ENCODE results near the gene BICRA. TPM values are rescaled to one million over a fixed set of nuclear protein-coding genes. Genes with fewer than 3 reads are reported as not detected.

The BICRA gene
- polyA plus RNA-seq, 4 donors, result 4.3 to 10.9 (median 8.4) TPM

GRCh38 chr19:47698631-47699359 is 89.9 kb downstream of the BICRA start:
- Histone ChIP-seq H3K4me3 (ENCODE audit: low read depth in 1 of 3, low read length in 3 of 3) (no peak overlapping the region), H3K4me1 (ENCODE audit: control insufficient read depth in 3 of 3, insufficient read depth in 2 of 3, low read depth in 1 of 3, low read length in 2 of 3) (peaks cover 0 to 3% (median 0%) of the 10 kb centered on the region in 3 donors), H3K27ac (ENCODE audit: low read depth in 1 of 3, low read length in 2 of 3) (no peak overlapping the region), H3K36me3 (ENCODE audit: control insufficient read depth in 3 of 3, insufficient read depth in 2 of 3, low read depth in 1 of 3, low read length in 3 of 3) (peaks cover 0 to 74% (median 18%) of the 10 kb centered on the region in 3 donors), H3K27me3 (ENCODE audit: control insufficient read depth in 3 of 3, insufficient read depth in 3 of 3, low read length in 3 of 3) (no peaks in the 10 kb centered on the region), H3K9me3 (ENCODE audit: control insufficient read depth in 2 of 2, insufficient read depth in 1 of 2, low read depth in 1 of 2, low read length in 1 of 2) (no peaks in the 10 kb centered on the region)
- FAIRE-seq, result no peak
- no peak for DNase-seq
- 88 to 89% (median 89%) methylated on average over 37 to 46 of the region's 46 CpGs for WGBS, 3 donors

GRCh38 chr19:47699360-47699917 is 90.5 kb downstream of the BICRA start:
- H3K27ac ChIP-seq (ENCODE audit: low read depth in 1 of 3, low read length in 2 of 3), result no peak overlapping the region
- H3K36me3 ChIP-seq (ENCODE audit: control insufficient read depth in 3 of 3, insufficient read depth in 2 of 3, low read depth in 1 of 3, low read length in 3 of 3), result peaks cover 0 to 77% (median 18%) of the 10 kb centered on the region in 3 donors
- FAIRE-seq (no peak), DNase-seq (peak; percentile 17 to 52)
- no peaks in the 10 kb centered on the region for H3K27me3 ChIP-seq (ENCODE audit: control insufficient read depth in 3 of 3, insufficient read depth in 3 of 3, low read length in 3 of 3)
- no peak overlapping the region for H3K4me3 ChIP-seq (ENCODE audit: low read depth in 1 of 3, low read length in 3 of 3)
- peaks cover 0 to 3% (median 0%) of the 10 kb centered on the region in 3 donors for H3K4me1 ChIP-seq (ENCODE audit: control insufficient read depth in 3 of 3, insufficient read depth in 2 of 3, low read depth in 1 of 3, low read length in 2 of 3)
- 60 to 64% (median 61%) methylated on average over 9 of the region's 9 CpGs for WGBS, 3 donors
- H3K9me3 ChIP-seq (ENCODE audit: control insufficient read depth in 2 of 2, insufficient read depth in 1 of 2, low read depth in 1 of 2, low read length in 1 of 2), result no peaks in the 10 kb centered on the region

DNA sequence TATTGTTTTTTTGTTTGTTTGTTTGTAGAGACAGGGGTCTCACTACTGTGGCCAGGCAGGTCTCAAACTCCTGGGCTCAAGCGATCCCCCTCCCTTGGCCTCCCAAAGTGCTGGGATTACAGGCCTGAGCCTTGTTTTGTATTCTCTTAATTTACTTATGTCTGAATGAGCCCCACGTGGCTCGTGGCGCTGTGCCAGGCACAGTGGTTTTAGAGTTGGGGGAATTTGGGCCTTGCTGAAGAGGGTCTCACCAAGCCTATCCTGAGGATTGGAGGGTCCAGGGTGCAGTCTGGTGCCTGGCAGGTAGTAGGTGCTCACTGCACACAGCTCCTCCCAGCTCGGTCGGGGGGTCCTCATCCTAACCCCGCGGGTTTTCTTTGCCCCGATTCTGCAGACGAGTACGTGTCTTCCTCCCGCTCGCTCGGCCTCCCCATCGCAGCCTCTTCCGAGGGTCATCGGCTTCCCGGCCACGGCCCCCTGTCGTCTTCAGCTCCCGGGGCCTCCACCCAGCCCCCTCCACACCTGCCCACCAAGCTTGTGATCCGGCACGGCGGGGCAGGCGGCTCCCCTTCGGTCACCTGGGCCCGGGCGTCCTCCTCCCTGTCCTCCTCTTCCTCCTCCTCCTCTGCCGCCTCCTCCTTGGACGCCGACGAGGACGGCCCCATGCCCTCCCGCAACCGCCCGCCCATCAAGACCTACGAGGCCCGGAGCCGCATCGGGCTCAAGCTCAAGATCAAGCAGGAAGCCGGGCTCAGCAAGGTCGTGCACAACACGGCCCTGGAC is 92.2 kb downstream of the BICRA start:
- Histone ChIP-seq H3K27ac (ENCODE audit: low read depth in 1 of 3, low read length in 2 of 3) (no peak overlapping the region), H3K36me3 (ENCODE audit: control insufficient read depth in 3 of 3, insufficient read depth in 2 of 3, low read depth in 1 of 3, low read length in 3 of 3) (peaks cover 0 to 64% (median 15%) of the 10 kb centered on the region in 3 donors), H3K27me3 (ENCODE audit: control insufficient read depth in 3 of 3, insufficient read depth in 3 of 3, low read length in 3 of 3) (no peaks in the 10 kb centered on the region), H3K9me3 (ENCODE audit: control insufficient read depth in 2 of 2, insufficient read depth in 1 of 2, low read depth in 1 of 2, low read length in 1 of 2) (peaks cover 0 to 3% of the 10 kb centered on the region in 2 donors), H3K4me1 (ENCODE audit: control insufficient read depth in 3 of 3, insufficient read depth in 2 of 3, low read depth in 1 of 3, low read length in 2 of 3) (peaks cover 0 to 3% (median 0%) of the 10 kb centered on the region in 3 donors), H3K4me3 (ENCODE audit: low read depth in 1 of 3, low read length in 3 of 3) (no peak overlapping the region)
- FAIRE-seq (no peak), DNase-seq (no peak)
- WGBS, 3 donors, result 93 to 94% (median 94%) methylated on average over 37 to 43 of the region's 43 CpGs

DNA sequence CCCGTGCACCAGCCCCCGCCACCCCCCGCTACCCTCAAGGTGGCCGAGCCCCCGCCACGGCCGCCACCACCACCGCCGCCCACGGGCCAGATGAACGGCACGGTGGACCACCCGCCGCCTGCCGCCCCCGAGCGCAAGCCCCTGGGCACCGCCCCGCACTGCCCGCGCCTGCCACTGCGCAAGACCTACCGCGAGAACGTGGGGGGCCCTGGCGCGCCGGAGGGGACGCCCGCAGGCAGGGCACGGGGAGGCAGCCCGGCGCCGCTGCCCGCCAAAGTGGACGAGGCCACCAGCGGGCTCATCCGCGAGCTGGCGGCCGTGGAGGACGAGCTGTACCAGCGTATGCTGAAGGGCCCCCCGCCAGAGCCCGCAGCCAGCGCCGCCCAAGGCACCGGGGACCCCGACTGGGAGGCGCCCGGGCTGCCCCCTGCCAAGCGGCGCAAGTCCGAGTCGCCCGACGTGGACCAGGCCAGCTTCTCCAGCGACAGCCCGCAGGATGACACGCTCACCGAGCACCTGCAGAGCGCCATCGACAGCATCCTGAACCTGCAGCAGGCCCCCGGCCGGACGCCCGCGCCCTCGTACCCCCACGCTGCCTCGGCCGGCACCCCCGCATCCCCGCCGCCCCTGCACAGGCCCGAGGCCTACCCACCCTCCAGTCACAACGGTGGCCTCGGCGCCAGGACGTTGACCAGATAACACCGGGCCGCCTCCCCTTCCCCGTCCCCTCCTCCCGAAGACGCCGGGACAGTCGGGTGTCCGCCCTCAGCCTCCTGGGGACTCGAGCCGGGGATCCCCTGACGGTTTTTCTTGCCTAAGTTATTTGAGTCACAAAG is 93.0 kb downstream of the BICRA start:
- WGBS, 3 donors, result 95 to 97% (median 95%) methylated on average over 70 to 91 of the region's 91 CpGs
- DNase-seq, result no peak
- H3K4me3 ChIP-seq (ENCODE audit: low read depth in 1 of 3, low read length in 3 of 3), result no peak overlapping the region
- no peak for FAIRE-seq
- H3K27me3 ChIP-seq (ENCODE audit: control insufficient read depth in 3 of 3, insufficient read depth in 3 of 3, low read length in 3 of 3), result no peaks in the 10 kb centered on the region
- no peak overlapping the region for H3K27ac ChIP-seq (ENCODE audit: low read depth in 1 of 3, low read length in 2 of 3)
- H3K36me3 ChIP-seq (ENCODE audit: control insufficient read depth in 3 of 3, insufficient read depth in 2 of 3, low read depth in 1 of 3, low read length in 3 of 3), result peaks cover 0 to 58% (median 14%) of the 10 kb centered on the region in 3 donors
- peaks cover 0 to 3% of the 10 kb centered on the region in 2 donors for H3K9me3 ChIP-seq (ENCODE audit: control insufficient read depth in 2 of 2, insufficient read depth in 1 of 2, low read depth in 1 of 2, low read length in 1 of 2)
- peaks cover 0 to 3% (median 0%) of the 10 kb centered on the region in 3 donors for H3K4me1 ChIP-seq (ENCODE audit: control insufficient read depth in 3 of 3, insufficient read depth in 2 of 3, low read depth in 1 of 3, low read length in 2 of 3)

GRCh38 chr19:47702671-47703070 is 93.7 kb downstream of the BICRA start:
- 86 to 95% (median 90%) methylated on average over 13 to 18 of the region's 18 CpGs for WGBS, 3 donors
- FAIRE-seq (no peak), DNase-seq (no peak)
- peaks cover 0 to 3% (median 0%) of the 10 kb centered on the region in 3 donors for H3K4me1 ChIP-seq (ENCODE audit: control insufficient read depth in 3 of 3, insufficient read depth in 2 of 3, low read depth in 1 of 3, low read length in 2 of 3)
- H3K9me3 ChIP-seq (ENCODE audit: control insufficient read depth in 2 of 2, insufficient read depth in 1 of 2, low read depth in 1 of 2, low read length in 1 of 2), result peaks cover 0 to 3% of the 10 kb centered on the region in 2 donors
- no peak overlapping the region for H3K4me3 ChIP-seq (ENCODE audit: low read depth in 1 of 3, low read length in 3 of 3)
- peaks cover 0 to 55% (median 14%) of the 10 kb centered on the region in 3 donors for H3K36me3 ChIP-seq (ENCODE audit: control insufficient read depth in 3 of 3, insufficient read depth in 2 of 3, low read depth in 1 of 3, low read length in 3 of 3)
- peaks cover 0 to under 1% (median 0%) of the 10 kb centered on the region in 3 donors for H3K27me3 ChIP-seq (ENCODE audit: control insufficient read depth in 3 of 3, insufficient read depth in 3 of 3, low read length in 3 of 3)
- no peak overlapping the region for H3K27ac ChIP-seq (ENCODE audit: low read depth in 1 of 3, low read length in 2 of 3)

DNA sequence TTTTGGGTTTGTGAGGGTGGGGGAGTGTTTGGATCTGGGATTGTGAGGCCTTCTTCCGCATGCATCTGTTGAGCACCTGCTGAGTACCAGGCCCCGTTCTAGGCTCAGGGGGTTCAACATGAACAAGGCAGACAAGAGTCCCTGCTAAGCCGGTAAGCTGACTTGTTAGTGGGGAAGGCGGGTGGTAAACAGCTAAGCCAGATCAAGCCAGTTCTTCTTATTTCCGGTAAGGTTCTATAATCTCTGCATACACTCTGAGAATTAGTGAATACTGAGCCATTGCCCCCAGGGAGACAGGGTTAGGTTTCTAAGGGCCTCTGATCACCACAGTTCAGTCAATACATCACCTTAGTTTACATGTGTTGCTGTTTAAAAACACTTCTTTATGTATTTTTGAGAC is 94.4 kb downstream of the BICRA start:
- Histone ChIP-seq H3K36me3 (ENCODE audit: control insufficient read depth in 3 of 3, insufficient read depth in 2 of 3, low read depth in 1 of 3, low read length in 3 of 3) (peaks cover 0 to 50% (median 14%) of the 10 kb centered on the region in 3 donors), H3K9me3 (ENCODE audit: control insufficient read depth in 2 of 2, insufficient read depth in 1 of 2, low read depth in 1 of 2, low read length in 1 of 2) (peaks cover 0 to 3% of the 10 kb centered on the region in 2 donors), H3K4me3 (ENCODE audit: low read depth in 1 of 3, low read length in 3 of 3) (no peak overlapping the region), H3K27me3 (ENCODE audit: control insufficient read depth in 3 of 3, insufficient read depth in 3 of 3, low read length in 3 of 3) (peaks cover 0 to 3% (median 0%) of the 10 kb centered on the region in 3 donors), H3K27ac (ENCODE audit: low read depth in 1 of 3, low read length in 2 of 3) (peak overlapping the region in 1 of 3 donors; percentile 66), H3K4me1 (ENCODE audit: control insufficient read depth in 3 of 3, insufficient read depth in 2 of 3, low read depth in 1 of 3, low read length in 2 of 3) (no peaks in the 10 kb centered on the region)
- DNase-seq (no peak), FAIRE-seq (no peak)
- 86 to 96% (median 90%) methylated on average over 5 of the region's 5 CpGs for WGBS, 3 donors

DNA sequence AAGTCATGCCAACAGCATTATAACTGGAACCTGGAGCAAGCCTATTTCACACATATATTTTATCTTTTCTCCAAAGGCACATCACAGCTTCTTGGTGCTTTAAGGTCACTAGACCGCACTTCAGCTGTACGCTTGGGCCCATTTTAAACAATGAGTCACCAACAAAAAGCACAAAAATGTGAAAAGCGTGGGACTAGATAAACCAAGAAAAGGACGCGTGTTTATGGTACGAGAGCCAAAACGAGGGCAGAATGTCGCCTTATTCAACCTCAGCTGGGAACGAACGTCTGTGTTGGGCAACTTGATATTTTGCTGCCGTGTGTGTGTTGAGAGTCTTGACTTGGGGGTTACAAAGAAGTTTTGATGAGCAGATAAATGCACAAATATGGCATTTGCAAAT is 95.1 kb downstream of the BICRA start:
- 80 to 91% (median 85%) methylated on average over 11 of the region's 11 CpGs for WGBS, 3 donors
- DNase-seq, result no peak
- Histone ChIP-seq H3K36me3 (ENCODE audit: control insufficient read depth in 3 of 3, insufficient read depth in 2 of 3, low read depth in 1 of 3, low read length in 3 of 3) (peaks cover 0 to 43% (median 12%) of the 10 kb centered on the region in 3 donors), H3K27me3 (ENCODE audit: control insufficient read depth in 3 of 3, insufficient read depth in 3 of 3, low read length in 3 of 3) (peaks cover 0 to 3% (median 0%) of the 10 kb centered on the region in 3 donors), H3K4me1 (ENCODE audit: control insufficient read depth in 3 of 3, insufficient read depth in 2 of 3, low read depth in 1 of 3, low read length in 2 of 3) (no peaks in the 10 kb centered on the region), H3K9me3 (ENCODE audit: control insufficient read depth in 2 of 2, insufficient read depth in 1 of 2, low read depth in 1 of 2, low read length in 1 of 2) (peaks cover 0 to 3% of the 10 kb centered on the region in 2 donors), H3K27ac (ENCODE audit: low read depth in 1 of 3, low read length in 2 of 3) (peak overlapping the region in 1 of 3 donors; percentile 66), H3K4me3 (ENCODE audit: low read depth in 1 of 3, low read length in 3 of 3) (no peak overlapping the region)
- no peak for FAIRE-seq

All from small intestine (tissue), 7 donors.